ENCODE measurements around the gene FDXACB1. TPM values are rescaled to one million over a fixed set of nuclear protein-coding genes. Genes with fewer than 3 reads are reported as not detected.

FDXACB1 gene
- total RNA-seq, 1 donor from 2014 or later: 2.5 TPM

- peaks cover 13% of the 10 kb centered on the region for H3K36me3 Mint-ChIP-seq (ENCODE audit: unreplicated experiment)
- H3K27ac Mint-ChIP-seq (ENCODE audit: unreplicated experiment): no peak overlapping the region
Measured at GRCh38 chr11:111845276-111846028, 33.5 kb downstream of the FDXACB1 start.

GRCh38 chr11:111843661-111844060 is 35.3 kb downstream of the FDXACB1 start:
- no peaks in the 10 kb centered on the region for H3K27me3 Mint-ChIP-seq (ENCODE audit: unreplicated experiment)
- peaks cover 29% of the 10 kb centered on the region for H3K4me1 Mint-ChIP-seq (ENCODE audit: unreplicated experiment)
- no peak for TF ChIP-seq CTCF (IDR thresholded peaks at IDR 0.05)
- peaks cover 8% of the 10 kb centered on the region for H3K36me3 Mint-ChIP-seq (ENCODE audit: unreplicated experiment)
- DNase-seq (ENCODE audit: extremely low spot score, unreplicated experiment): no peak
- no peaks in the 10 kb centered on the region for H3K9me3 Mint-ChIP-seq (ENCODE audit: unreplicated experiment)
- H3K4me3 Mint-ChIP-seq (ENCODE audit: unreplicated experiment): no peak overlapping the region
- H3K27ac Mint-ChIP-seq (ENCODE audit: unreplicated experiment): no peak overlapping the region

More at GRCh38 chr11:111845276-111846028, 33.5 kb downstream of the FDXACB1 start:
- Mint-ChIP-seq H3K4me3 (ENCODE audit: unreplicated experiment) (no peak overlapping the region), H3K4me1 (ENCODE audit: unreplicated experiment) (peaks cover 22% of the 10 kb centered on the region), H3K27me3 (ENCODE audit: unreplicated experiment) (no peaks in the 10 kb centered on the region), H3K9me3 (ENCODE audit: unreplicated experiment) (no peaks in the 10 kb centered on the region)
- no peak for DNase-seq (ENCODE audit: extremely low spot score, unreplicated experiment)
- TF ChIP-seq CTCF (IDR thresholded peaks at IDR 0.05): no peak

DNA sequence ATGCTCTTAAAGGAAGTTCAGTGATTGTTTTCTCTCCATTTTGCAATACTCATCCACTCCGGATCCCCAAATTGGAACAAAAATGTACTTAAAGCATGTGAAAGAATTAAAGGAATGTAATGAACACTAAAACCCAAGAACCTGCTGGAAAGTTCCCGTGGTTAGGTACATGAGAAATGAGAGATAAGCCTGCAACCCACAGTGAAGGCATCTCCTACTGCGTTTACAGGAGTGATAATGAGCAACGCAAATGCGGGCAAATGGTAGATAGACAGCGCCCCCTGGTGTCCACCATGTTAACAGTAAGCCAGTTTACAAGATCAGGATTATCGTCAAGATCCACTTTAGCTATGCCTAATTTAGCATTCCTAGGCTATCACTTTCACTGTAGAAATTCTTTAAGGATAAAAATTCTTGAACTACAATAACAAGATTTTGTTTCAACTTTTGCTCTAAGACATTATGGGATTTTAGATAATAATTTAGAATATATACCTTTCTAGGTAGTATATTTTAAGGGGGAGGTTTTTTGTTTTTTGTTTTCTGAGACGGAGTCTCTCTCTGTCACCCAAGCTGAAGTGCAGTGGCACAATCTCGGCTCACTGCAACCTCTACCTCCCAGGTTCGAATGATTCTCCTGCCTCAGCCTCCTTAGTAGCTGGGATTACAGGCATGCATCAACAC is 37.5 kb downstream of the FDXACB1 start:
- Mint-ChIP-seq H3K36me3 (ENCODE audit: unreplicated experiment) (peaks cover 19% of the 10 kb centered on the region), H3K27ac (ENCODE audit: unreplicated experiment) (no peak overlapping the region), H3K4me3 (ENCODE audit: unreplicated experiment) (no peak overlapping the region), H3K9me3 (ENCODE audit: unreplicated experiment) (no peaks in the 10 kb centered on the region), H3K4me1 (ENCODE audit: unreplicated experiment) (peaks cover 19% of the 10 kb centered on the region), H3K27me3 (ENCODE audit: unreplicated experiment) (no peaks in the 10 kb centered on the region)
- peak; percentile 92 for TF ChIP-seq CTCF (IDR thresholded peaks at IDR 0.05)
- peak; percentile 92 for DNase-seq (ENCODE audit: extremely low spot score, unreplicated experiment)

GRCh38 chr11:111840143-111840542 is 38.8 kb downstream of the FDXACB1 start:
- H3K4me1 Mint-ChIP-seq (ENCODE audit: unreplicated experiment): peaks cover 25% of the 10 kb centered on the region
- H3K9me3 Mint-ChIP-seq (ENCODE audit: unreplicated experiment): no peaks in the 10 kb centered on the region
- peaks cover 24% of the 10 kb centered on the region for H3K36me3 Mint-ChIP-seq (ENCODE audit: unreplicated experiment)
- no peak overlapping the region for H3K4me3 Mint-ChIP-seq (ENCODE audit: unreplicated experiment)
- H3K27me3 Mint-ChIP-seq (ENCODE audit: unreplicated experiment): no peaks in the 10 kb centered on the region
- no peak overlapping the region for H3K27ac Mint-ChIP-seq (ENCODE audit: unreplicated experiment)
- TF ChIP-seq CTCF (IDR thresholded peaks at IDR 0.05): no peak
- DNase-seq (ENCODE audit: extremely low spot score, unreplicated experiment): no peak

- H3K4me1 Mint-ChIP-seq (ENCODE audit: unreplicated experiment): peaks cover 39% of the 10 kb centered on the region
- no peaks in the 10 kb centered on the region for H3K27me3 Mint-ChIP-seq (ENCODE audit: unreplicated experiment)
- TF ChIP-seq CTCF (IDR thresholded peaks at IDR 0.05): no peak
- peaks cover 27% of the 10 kb centered on the region for H3K36me3 Mint-ChIP-seq (ENCODE audit: unreplicated experiment)
- no peak overlapping the region for H3K4me3 Mint-ChIP-seq (ENCODE audit: unreplicated experiment)
- H3K9me3 Mint-ChIP-seq (ENCODE audit: unreplicated experiment): no peaks in the 10 kb centered on the region
- H3K27ac Mint-ChIP-seq (ENCODE audit: unreplicated experiment): no peak overlapping the region
- DNase-seq (ENCODE audit: extremely low spot score, unreplicated experiment): no peak
Measured at GRCh38 chr11:111838054-111838453, 40.9 kb downstream of the FDXACB1 start.

Measured in osteocyte (in vitro differentiated cells).